Stomach (tissue), 4 donors: Measurements from ENCODE around the gene AUTS2.

Experiments used
- CTCF ChIP-seq, 7 experiments: fragments of 450-650 bp in 4 of 7; fragments of 200-600 bp in 3 of 7; sonication (generic) in 3 of 7; IDR thresholded peaks; one replicate each; pipeline ENCODE4 v1.5.1; 2016 to 2019; ENCODE audit warnings: antibody characterized with exemption in 7 of 7, control low read depth in 2 of 7, mild to moderate bottlenecking in 1 of 7
- EP300 ChIP-seq: sonication (generic); formaldehyde crosslinking; IDR thresholded peaks from one replicate; pipeline ENCODE4 v1.6.1; 2017; ENCODE audit warnings: antibody characterized with exemption
- POLR2A ChIP-seq, 4 donors: fragments of 450-650 bp; IDR thresholded peaks; one replicate each; pipeline ENCODE4 v1.6.1; 2016; ENCODE audit warnings: antibody characterized with exemption in 4 of 4, control low read depth in 2 of 4, mild to moderate bottlenecking in 1 of 4, moderate library complexity in 1 of 4

- no peak for TF ChIP-seq EP300
- TF ChIP-seq CTCF (IDR thresholded peaks at IDR 0.05), result no peak
- TF ChIP-seq POLR2A (IDR thresholded peaks at IDR 0.05), result no peak
Observed at GRCh38 chr7:70419526-70420380, 821.5 kb downstream of the AUTS2 start.
